ENCODE measurements around the gene STEEP1.

- TF ChIP-seq CTCF (IDR thresholded peaks at IDR 0.05) (no peak), POLR2A (IDR thresholded peaks at IDR 0.05) (no peak)
Observed at GRCh38 chrX:119492463-119492862, 72.7 kb downstream of the STEEP1 start.
